Prostate gland (tissue), 2 donors: Measurements from ENCODE around the gene CREB1. TPM values are rescaled to one million over a fixed set of nuclear protein-coding genes. Genes with fewer than 3 reads are reported as not detected.

Experiments
- DNase-seq: peaks from one replicate; pipeline ENCODE4 v3.0.0-alpha.2; 2019; ENCODE audit warnings: low spot score
- H3K27ac ChIP-seq, 2 donors: fragments of 200-600 bp; sonication (generic); 2 replicates each; pipeline ENCODE4 v1.5.1; 2017 to 2019
- H3K27me3 ChIP-seq: fragments of 200-600 bp; sonication (generic); replicated peaks from 2 replicates; pipeline ENCODE4 v1.5.1; 2019; ENCODE audit not compliant: insufficient read depth
- H3K36me3 ChIP-seq, 2 donors: fragments of 200-600 bp; sonication (generic); 1 replicate in 1 of 2; 2 replicates in 1 of 2; pipeline versions ENCODE4 v1.5.1 to v1.8.1; 2017 to 2019
- H3K4me1 ChIP-seq: fragments of 200-600 bp; sonication (generic); replicated peaks from 2 replicates; pipeline ENCODE4 v1.5.1; 2019
- H3K4me3 ChIP-seq, 2 donors: fragments of 200-600 bp; sonication (generic); 2 replicates each; pipeline ENCODE4 v1.5.1; 2017 to 2019
- H3K9me3 ChIP-seq: fragments of 200-600 bp; sonication (generic); 2 replicates; pipeline ENCODE4 v1.5.1; 2017
- POLR2A ChIP-seq: fragments of 450-650 bp; IDR thresholded peaks from one replicate; pipeline ENCODE4 v1.6.1; 2016; ENCODE audit warnings: antibody characterized with exemption, mild to moderate bottlenecking
- POLR2AphosphoS5 ChIP-seq: sonication (generic); formaldehyde crosslinking; IDR thresholded peaks from one replicate; pipeline ENCODE4 v1.6.1; 2017; ENCODE audit warnings: antibody characterized with exemption
- WGBS: methylation state at CpG from one replicate; pipeline ENCODE4 v1.1.5; 2018; 5-methylcytosine and 5-hydroxymethylcytosine counted together
- intact Hi-C: fragments of 100-400 bp; cut with DNase I; formaldehyde crosslinking; loops from one replicate; pipeline ENCODE4 v1.14.2; 2022
- total RNA-seq, 2 donors: library from RNA; depleted of rRNA; stranded (reverse); fragments of >200 nt; gene quantifications; one replicate each; pipeline ENCODE4 v1.1.0, GENCODE V29; 2016
- TF ChIP-seq, protein P1 (sequence below), 4 experiments: fragments of 200-600 bp in 2 of 4; fragments of 450-650 bp in 2 of 4; sonication (generic) in 2 of 4; IDR thresholded peaks; 1 replicate in 3 of 4; 2 replicates in 1 of 4; pipeline ENCODE4 v1.5.1; 2016 to 2019; ENCODE audit warnings: antibody characterized with exemption in 4 of 4, mild to moderate bottlenecking in 2 of 4, moderate library complexity in 2 of 4

Gene CREB1
- total RNA-seq, 2 donors from 2014 or later: 44.0 to 47.1 TPM

DNA sequence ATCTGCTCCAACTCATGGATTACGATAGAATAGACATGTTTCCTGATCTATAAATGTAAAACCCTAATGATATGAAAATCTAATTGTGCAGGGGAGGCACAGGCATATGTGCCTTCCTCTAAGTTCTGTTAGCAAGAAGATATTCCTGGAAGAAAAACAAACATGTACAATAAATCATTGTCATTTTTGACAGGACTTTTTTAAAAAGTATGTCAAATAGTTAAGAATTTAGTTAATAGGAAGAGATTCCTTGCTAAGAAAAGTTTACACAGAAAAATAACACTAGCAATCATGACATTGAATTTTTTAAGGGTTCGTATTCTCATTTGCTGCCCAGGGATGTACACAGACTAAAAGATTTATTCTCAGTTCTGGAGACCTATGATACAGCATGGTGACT lies 15.3 kb upstream of the CREB1 start:
- intact Hi-C loops: no loop called here
- Histone ChIP-seq H3K4me3 (no peak overlapping the region), H3K4me1 (no peaks in the 10 kb centered on the region), H3K9me3 (no peaks in the 10 kb centered on the region), H3K27me3 (no peaks in the 10 kb centered on the region), H3K27ac (no peak overlapping the region), H3K36me3 (no peaks in the 10 kb centered on the region)
- TF ChIP-seq, protein P1, sequence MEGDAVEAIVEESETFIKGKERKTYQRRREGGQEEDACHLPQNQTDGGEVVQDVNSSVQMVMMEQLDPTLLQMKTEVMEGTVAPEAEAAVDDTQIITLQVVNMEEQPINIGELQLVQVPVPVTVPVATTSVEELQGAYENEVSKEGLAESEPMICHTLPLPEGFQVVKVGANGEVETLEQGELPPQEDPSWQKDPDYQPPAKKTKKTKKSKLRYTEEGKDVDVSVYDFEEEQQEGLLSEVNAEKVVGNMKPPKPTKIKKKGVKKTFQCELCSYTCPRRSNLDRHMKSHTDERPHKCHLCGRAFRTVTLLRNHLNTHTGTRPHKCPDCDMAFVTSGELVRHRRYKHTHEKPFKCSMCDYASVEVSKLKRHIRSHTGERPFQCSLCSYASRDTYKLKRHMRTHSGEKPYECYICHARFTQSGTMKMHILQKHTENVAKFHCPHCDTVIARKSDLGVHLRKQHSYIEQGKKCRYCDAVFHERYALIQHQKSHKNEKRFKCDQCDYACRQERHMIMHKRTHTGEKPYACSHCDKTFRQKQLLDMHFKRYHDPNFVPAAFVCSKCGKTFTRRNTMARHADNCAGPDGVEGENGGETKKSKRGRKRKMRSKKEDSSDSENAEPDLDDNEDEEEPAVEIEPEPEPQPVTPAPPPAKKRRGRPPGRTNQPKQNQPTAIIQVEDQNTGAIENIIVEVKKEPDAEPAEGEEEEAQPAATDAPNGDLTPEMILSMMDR (IDR thresholded peaks at IDR 0.05): no peak
- no peak for TF ChIP-seq POLR2A
- 59% methylated on average over 2 of the region's 2 CpGs for WGBS
- DNase-seq: no peak

DNA sequence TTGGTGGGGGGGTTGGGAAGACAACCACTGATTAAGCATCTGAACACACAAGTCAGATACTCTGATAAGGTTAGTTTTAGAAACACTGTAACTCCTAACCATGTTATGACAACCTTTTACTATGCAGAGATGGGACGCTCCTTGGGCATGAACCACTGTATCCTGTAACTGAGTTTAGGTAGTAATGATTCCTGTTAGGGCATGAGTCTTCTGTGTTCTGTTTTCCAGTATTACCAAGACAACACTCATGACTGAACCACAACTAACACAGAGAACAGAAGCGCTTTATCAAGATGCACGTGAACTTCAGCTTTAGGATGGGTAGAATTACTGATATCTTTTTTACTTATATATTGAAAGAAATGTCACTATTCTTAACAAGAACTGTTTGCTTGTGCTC lies 14.1 kb upstream of the CREB1 start:
- no peak for DNase-seq
- Histone ChIP-seq H3K27ac (no peak overlapping the region), H3K27me3 (no peaks in the 10 kb centered on the region), H3K36me3 (no peaks in the 10 kb centered on the region), H3K4me1 (no peaks in the 10 kb centered on the region), H3K4me3 (no peak overlapping the region), H3K9me3 (no peaks in the 10 kb centered on the region)
- intact Hi-C loops: no loop called here
- WGBS: 95% methylated on average over 3 of the region's 3 CpGs
- TF ChIP-seq POLR2AphosphoS5: no peak
- TF ChIP-seq, protein P1 (IDR thresholded peaks at IDR 0.05): no peak
- no peak for TF ChIP-seq POLR2A

DNA sequence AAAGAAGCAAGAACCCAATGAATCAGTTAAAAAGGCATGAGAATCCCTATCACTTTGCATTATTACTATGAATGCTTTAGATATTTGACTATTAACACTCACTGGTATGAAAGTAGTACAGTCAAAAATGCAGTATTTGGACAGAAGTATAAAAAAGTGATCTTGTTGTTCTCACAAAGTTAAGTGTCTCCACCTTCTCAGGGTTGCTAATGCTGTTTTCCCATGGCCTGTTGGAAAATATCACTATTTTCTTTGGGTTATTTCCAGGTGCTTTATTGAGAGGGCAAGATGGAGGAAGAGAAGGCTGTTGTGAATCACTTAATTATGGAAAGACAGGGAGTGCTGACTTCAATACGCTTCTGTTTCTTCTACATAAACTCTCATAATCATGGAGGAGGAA lies 13.6 kb upstream of the CREB1 start:
- no peaks in the 10 kb centered on the region for H3K4me1 ChIP-seq
- intact Hi-C loops: no loop called here
- no peaks in the 10 kb centered on the region for H3K36me3 ChIP-seq
- H3K9me3 ChIP-seq: no peaks in the 10 kb centered on the region
- WGBS: 82% methylated on average over 1 of the region's 1 CpG
- H3K27me3 ChIP-seq: no peaks in the 10 kb centered on the region
- DNase-seq: no peak
- TF ChIP-seq, protein P1 (IDR thresholded peaks at IDR 0.05): no peak
- TF ChIP-seq POLR2A (no peak), POLR2AphosphoS5 (no peak)
- no peak overlapping the region for H3K27ac ChIP-seq
- H3K4me3 ChIP-seq: no peak overlapping the region

DNA sequence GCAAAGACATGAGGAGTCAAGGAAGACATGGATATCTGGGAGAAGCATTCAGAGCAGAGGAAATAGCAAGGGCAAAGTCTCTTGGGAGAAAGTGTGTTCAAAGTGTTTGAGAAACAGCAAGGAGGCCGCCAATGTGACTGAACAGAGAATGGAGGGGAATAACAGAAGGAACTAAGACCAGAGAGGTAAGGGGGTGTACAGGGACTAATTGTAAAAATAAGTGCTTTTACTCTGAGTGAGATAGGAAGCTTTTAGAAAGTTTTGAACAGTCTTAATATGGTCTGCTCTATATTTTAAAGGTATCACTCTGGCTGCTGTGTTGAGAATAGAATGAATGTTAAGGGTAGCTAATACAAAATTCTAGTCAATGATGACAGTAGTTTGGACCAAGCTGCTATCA lies 6.8 kb upstream of the CREB1 start:
- Histone ChIP-seq H3K4me3 (no peak overlapping the region), H3K27ac (no peak overlapping the region), H3K4me1 (no peaks in the 10 kb centered on the region), H3K36me3 (no peaks in the 10 kb centered on the region), H3K9me3 (no peaks in the 10 kb centered on the region), H3K27me3 (no peaks in the 10 kb centered on the region)
- no peak for DNase-seq
- intact Hi-C loops: no loop called here
- no peak for TF ChIP-seq POLR2AphosphoS5
- TF ChIP-seq, protein P1 (IDR thresholded peaks at IDR 0.05): no peak
- TF ChIP-seq POLR2A: no peak
- 97% methylated on average over 1 of the region's 1 CpG for whole genome bisulfite sequencing

DNA sequence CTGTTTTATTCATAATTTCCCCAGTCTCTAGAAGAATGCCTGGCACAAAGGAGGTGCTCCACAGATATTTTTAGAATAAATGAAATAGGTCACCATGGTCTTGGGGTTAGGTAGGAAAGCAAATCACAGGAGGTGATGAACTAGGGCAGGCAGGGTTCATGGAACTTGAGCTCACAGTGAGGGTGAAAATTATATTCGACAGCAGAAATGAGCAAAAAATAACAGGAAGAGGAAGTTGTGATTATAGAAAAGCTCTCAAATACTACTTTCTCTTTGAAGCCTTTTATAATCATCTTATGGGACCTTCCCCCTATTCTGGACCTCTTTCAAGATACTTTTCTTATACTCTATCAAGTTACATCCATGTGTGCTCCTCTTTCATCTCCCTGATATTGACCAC lies 4.5 kb upstream of the CREB1 start:
- Histone ChIP-seq H3K9me3 (no peaks in the 10 kb centered on the region), H3K27me3 (no peaks in the 10 kb centered on the region), H3K4me1 (no peaks in the 10 kb centered on the region), H3K36me3 (no peaks in the 10 kb centered on the region), H3K27ac (no peak overlapping the region), H3K4me3 (no peak overlapping the region)
- no peak for DNase-seq
- 60% methylated on average over 1 of the region's 1 CpG for WGBS
- TF ChIP-seq, protein P1 (IDR thresholded peaks at IDR 0.05): no peak
- TF ChIP-seq POLR2A: no peak
- no peak for TF ChIP-seq POLR2AphosphoS5
- intact Hi-C loops: no loop called here
